GM19468 (cell line): ENCODE measurements around the gene EIPR1.
"Not testable (repeated sequence)": the region's sequence is repeated elsewhere in the genome, so short reads cannot be mapped to it uniquely, and the experiment has no call there.

Source experiments
- ATAC-seq: cut with Tn5 transposase; IDR thresholded peaks from one replicate; pipeline ENCODE4 v1.9.1; 2021; ENCODE audit warnings: mild to moderate bottlenecking, moderate library complexity, moderate number of reproducible peaks; ENCODE audit not compliant: unreplicated experiment; ENCODE audit errors: extremely low read depth

Gene EIPR1

DNA sequence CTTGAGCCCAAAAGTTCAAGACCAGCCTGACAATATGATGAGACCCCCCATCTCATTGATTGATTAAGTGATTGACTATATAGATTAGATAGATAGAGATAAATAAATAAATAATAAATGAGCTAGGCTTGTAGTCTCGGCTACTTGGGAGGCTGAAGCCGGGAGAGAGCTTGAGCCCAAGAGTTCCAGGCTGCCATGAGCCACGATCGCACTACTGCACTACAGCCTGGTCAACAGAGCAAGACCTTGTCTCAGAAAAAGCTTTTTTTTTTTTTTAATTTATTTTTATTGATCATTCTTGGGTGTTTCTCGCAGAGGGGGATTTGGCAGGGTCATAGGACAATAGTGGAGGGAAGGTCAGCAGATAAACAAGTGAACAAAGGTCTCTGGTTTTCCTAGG, 12.4 kb downstream of the EIPR1 start:
- ATAC-seq, result no peak

DNA sequence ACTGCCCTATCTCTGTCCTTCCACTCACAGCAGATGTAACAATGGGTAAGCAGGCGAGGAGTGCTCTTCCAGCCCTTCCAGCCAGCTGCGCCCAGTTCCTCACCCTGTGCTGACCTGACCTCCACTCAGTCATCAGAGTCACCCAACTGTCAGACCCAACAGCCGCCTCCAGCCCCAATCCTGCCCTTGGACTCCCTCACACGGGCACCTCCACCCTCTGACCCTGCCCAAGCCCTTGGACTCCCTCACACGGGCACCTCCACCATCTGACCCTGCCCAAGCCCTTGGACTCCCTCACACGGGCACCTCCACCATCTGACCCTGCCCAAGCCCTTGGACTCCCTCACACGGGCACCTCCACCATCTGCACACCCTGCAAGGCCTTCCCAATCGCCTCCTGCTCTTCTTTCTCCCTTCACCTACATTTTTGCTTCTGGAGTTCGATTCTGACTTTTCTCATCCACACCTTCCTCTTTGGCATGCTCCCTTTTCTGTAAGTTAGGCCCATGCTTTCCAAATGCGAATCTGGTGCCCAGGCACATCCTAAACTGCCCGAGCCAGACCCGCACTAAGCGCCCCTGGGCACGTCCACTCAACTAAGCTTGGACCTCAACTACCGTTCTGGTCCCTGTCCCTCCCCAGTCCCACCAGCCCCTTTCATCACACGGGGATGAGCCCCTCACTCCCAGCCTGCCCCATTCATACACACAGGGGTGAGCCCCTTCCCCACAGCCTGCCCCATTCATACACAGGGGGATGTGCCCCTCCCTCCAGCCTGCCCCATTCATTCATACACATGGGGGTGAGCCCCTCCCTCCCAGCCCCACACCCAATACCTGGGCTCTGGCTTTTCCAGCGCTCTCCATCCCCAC, 15.9 kb downstream of the EIPR1 start:
- no peak for ATAC-seq

DNA sequence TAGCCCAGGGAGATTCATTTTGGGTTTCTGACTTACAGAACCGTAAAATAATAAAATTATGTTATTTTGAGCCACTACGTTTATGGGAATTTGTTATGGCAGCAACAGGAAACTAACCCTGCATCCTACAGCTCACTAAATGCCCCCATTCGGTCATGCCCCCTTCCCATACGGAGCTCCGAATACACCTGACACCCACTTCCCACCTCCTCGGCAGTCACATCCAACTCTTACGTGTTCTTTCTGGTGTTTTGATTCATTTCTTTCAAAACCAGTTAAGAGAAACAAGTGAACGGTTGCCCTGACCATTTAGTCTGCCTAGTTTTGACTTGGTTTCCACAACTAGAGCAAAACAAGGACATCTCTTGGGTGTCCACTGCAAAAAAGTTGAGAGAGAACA, 19.7 kb downstream of the EIPR1 start:
- ATAC-seq, result no peak

DNA sequence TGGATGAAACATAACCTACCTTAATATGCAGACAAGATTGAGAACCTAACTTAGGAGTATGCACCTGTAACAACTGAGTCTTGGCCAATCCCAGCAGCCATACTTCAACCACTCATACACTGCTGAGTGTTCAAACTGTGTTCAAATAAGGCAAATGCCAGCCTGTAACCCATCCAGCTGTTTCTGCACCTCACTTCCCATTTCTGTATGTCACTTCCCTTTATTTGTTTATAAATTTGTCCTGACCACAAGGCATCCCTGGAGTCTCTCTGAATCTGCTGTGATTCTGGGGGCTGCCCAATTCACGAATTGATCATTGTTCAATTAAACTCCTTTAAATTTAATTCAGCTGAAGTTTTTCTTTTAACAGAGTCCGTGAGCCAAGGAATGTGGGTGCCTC, 20.2 kb downstream of the EIPR1 start:
- not testable (repeated sequence) for ATAC-seq

DNA sequence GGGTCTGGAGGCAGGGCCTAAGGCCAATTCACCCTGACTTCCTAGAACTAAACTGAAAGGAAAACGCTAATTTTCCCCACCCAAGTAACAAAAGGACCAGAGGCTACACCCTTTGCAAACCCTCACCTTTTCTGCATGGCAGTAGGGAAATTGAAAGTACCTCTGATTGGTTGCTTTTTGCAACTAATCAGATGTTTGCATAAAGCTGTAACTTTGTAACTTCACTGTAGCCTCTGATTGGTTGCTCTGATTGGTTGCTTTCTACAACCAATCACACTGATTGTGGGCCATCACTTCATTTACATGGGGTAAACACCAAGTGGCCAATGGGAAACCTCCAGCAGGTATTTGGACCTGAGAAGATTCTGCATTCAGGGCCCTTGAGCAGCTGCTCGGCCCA, 20.8 kb downstream of the EIPR1 start:
- ATAC-seq, result no peak

DNA sequence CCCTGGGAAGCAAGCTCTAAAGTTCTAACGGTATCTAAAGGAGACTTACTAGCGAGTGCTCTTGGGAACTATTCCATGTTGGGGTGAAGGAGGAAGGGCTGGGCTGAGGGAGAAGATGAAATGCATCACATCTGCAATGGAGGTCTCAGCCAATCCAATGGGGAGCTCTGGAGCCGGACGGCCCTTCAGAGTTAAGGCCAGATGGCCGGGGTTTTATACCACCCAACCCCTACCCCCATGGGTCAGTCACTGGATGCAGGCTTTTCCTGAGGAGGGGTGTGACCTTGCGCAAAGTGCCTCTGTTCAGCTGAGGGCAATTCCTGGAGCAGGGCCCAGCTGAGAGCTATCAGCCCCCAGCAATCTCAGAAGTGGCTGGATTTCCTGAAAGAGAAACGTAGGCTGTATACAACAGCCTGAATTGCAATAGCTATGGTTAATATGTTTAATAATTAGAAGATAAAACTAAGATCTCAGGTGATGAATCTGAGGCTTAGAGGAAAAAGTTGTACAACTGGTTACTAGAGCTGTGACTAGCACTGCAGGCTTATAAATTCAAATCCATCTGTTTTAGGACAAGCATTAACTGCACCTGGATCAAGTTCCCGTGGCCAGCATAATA, 21.6 kb downstream of the EIPR1 start:
- no peak for ATAC-seq

DNA sequence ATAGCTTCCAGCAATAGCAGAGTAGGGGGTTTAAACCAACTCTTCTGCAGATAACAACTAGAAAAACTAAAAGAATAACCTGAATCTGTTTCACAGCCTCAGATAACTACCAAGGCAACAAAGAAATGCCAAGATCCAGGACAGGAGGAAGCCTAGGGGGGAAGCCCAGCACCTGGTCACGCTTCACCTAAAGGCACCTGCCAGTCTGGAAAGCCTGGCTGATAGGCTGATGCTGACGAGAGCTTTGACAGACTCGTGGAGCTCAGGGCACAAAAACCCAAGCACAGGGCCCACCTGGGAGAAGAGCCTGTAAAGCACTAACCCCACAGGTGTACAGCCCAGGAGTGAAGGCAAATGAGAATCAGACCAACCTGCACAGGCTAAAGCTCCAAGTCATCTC, 22.6 kb downstream of the EIPR1 start:
- ATAC-seq, result no peak

DNA sequence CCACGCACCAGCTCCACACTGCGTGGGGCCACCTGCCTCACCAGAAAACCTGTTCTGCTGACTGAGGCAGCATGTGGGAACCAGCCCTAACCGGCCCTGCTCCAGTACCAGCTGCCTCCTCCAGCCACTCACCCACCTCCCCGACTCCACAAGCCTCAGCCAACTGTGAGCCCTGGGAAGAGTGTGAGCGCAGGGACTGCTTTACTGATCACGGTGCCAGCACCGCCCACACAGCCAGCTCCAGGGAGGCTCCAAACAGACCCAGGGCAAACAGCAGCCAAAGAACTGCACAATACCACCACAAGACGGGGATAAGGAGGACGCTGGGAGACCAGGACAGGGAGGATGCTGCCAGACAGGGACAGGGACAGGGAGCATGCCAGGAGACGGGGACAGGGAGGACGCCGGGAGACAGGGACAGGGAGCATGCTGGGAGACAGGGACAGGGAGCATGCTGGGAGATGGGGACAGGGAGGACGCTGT, 28.4 kb downstream of the EIPR1 start:
- no peak for ATAC-seq

DNA sequence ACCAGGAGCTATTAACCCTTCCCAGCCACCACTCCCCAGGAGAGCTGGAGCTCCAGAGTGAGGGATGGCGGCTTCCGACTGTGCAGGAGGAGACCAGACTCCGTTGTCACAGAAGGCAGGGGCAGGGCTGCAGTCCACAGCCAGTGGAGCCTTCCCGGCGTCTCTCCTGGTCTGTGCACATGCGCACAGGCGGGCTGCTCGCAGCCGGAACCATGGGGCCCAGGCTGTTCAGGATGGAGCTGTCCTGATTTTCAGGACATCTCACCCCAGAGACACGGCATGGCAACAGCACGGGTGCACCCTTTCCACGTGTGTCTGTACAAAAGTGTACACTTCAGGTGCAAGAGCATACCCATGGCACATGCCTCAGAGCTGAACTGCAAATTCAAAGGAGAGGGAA, 28.9 kb downstream of the EIPR1 start:
- ATAC-seq, result no peak

DNA sequence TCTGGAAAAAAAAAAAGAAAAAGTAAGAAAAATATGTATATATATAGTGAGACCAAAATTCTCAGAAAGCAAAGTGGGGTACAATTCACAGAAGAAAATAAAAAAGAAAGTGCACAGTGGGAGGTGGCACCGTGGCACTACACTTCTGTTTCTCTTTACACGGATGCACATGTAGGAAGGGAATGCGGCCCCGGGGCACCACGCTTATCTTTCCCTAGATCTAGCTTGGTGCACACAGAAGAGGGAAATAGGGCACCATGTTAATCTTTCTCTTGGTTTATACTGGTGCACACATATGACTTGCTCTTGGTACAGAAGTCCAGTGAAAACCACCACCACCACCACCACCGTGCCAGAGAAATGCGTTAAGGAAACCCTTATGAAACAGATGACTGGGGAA, 32.0 kb downstream of the EIPR1 start:
- ATAC-seq, result no peak

DNA sequence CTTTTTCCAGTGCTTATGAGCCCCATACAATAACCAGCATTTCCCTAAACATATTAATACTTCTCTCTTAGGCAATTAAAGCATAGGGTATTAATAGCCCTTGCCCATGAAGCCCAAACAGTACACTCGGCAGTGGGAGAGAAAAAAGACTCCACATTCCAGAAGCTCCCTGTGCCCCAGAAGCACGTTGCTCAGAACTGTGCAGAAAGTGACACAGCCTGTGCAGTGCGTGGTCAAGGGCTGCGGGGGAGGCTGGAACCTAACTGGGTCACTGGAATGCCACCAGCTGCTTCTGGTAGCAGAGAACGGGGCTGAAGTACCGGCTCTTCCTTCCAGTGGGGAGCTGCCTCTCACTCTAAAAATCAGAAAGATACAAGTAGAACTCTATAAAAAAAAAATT, 32.7 kb downstream of the EIPR1 start:
- ATAC-seq, result no peak

DNA sequence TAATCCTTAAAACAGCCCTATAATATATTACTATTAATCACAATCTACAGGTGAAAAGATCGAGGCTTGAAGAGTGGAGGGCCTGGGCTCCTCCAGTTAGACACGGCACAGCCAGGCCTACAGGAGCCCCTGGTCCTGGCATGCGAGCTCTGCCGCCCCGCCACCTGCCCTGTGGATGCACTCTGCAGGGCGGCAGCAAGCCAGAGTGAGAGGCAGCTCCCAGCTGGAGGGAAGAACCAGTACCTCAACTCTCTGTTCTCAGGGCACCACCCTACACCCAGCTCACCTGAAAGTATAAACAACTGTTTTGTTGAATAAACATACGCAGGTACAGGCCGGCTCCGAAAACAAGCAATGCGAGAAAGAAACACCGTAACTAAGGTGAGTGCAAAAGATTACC, 34.6 kb downstream of the EIPR1 start:
- ATAC-seq, result no peak

DNA sequence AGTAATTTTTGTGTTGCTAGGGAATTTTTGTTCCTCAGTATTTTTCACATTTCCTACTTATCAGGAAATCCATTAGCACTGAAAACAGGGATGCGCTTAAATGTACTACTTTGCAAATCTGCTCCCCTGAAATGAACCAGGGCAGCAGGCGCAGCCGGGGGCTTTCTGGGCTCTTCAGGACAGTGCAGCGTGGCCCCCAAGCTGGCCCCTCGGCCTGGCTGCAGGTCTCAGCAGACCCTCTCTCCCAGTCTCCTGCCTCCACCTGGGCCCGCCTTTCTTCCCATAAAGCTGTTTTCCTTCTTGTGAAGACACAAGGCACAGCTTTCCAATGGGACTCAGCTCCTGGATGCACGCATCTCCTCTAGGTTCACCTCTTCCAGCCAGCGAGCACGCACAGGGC, 35.3 kb downstream of the EIPR1 start:
- no peak for ATAC-seq

DNA sequence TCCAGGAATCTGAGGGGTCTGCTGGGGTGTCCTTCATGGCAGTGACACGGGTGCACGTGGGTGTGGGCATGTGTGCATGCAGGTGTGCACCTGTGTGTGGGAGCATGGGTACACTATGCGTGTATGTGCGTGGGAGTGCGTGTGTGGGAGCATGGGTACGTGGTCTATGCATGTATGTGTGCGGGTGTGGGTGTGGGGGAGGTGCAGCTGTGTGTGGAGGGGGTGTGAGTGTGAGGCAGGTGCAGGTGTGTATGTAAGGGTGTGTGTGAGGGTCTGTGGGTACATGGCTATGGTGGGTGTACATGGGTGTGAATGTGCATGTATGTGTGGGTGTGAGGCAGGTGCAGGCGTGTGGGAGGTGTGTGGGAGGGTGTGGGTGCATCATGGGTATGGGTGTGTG, 36.3 kb downstream of the EIPR1 start:
- no peak for ATAC-seq

DNA sequence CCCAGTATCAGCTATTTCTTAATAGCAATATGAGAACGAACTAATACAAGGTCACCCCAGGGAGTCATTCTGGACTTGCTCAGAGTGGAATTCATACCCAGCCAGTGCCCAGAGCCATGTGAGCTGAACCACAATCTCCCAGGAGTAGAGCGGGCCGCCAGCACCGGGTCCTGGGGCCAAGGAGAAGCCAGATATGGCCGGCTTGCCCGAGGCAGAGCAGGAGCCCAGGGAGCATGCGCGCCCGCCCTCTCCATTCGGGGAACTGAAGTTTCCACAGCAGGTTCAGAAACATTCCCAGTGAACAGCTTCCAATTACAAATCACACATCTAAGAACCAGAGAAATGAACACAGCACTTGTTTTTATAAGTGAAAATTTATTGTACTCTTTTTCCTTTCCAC, 37.5 kb downstream of the EIPR1 start:
- ATAC-seq, result no peak

DNA sequence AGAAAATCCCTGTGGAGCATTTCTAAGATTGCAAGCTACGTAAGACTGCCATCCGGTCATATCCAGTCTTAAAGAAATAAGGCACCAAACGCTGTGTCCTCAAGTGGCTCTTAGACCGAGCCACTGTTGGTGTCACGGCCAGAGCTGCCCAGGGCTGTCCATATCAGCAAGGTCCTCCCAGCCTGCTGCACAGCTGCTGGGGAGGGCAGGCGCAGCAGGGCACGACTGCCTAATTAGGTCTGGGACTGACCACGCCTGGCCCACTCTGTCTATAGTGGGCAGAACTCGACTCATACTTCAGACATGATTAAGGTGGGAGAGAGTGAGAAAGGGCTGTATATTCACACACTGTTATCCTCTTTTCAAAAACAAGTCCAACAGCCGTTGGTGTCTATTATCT, 39.3 kb downstream of the EIPR1 start:
- no peak for ATAC-seq

DNA sequence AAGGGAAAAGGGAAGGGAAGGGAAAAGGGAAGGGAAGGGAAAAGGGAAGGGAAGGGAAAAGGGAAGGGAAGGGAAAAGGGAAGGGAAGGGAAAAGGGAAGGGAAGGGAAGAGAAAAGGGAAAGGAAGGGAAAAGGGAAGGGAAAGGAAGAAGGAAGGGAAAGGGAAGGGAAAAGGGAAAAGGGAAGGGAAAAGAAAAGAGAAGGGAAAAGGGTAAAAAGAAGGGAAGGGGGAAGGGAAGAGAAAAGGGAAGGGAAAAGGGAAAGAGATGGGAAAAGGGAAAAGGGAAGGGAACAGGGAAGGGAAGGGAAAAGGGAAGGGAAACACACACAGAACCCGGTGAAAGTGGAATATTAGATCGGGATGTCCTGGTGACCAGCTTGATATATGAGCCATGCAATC, 40.8 kb downstream of the EIPR1 start:
- ATAC-seq, result no peak

DNA sequence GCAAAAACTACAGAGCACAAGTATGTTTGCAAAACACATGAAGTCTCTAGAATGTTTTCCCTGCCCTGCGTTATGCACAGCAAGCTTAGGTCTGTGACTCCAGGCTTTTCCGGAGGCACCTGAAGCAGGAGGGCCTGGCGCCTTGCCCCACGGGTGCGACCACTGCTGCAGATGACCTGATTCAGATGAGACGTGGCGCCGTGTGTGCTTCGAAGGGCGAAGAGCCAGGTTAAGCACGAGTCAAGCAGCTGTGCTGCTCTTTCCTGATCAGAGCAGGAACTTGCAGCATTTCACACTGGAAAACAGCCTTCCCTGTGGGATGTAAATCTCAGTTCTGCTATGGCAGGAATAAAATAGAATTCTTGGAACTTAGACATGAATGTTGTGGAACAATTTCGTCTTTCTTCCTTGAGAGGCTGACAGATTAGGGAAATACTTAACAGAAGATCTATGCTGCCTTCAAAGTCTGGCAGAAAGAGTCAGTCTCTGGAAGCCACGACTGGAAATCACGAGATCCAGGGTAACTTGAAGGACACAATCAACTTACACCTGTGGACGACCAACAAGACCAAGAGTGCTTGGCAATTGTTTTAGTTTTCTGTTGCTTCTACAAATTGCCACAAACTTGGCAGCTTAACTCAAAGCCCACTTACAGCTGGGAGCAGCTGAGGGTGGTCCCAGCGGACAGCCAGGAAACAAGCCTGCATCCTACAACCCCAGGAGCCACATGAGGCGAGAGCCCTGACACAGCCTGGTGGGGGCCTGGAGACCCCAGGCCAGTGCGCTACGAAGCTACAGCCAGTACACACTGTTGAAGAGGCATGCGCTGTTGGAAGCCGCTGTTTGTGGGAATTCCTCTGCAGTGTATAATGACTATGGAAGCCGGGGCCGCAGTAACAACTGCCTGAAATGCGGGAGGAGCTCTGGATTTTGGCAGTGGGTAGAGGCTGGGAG, 42.9 kb downstream of the EIPR1 start:
- no peak for ATAC-seq

DNA sequence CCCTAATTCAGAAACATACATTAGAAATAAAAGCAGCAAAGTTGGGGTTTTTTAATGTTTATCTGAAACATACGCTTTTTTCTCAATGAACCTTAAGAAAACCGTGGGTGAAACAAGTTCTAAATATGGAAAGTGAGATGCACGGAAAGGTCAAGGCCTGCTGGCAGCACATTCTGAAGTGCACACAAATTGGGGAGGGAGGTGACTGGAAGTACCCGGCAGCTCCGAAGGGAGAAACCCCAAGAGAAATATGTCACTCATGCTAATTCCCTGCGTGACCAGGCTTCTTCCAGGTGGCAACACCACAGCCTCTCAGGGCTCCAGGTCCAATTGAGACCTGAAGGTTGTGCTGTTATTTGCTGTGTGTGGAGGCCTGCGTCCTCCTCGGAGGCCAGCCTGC, 45.5 kb downstream of the EIPR1 start:
- ATAC-seq, result no peak

DNA sequence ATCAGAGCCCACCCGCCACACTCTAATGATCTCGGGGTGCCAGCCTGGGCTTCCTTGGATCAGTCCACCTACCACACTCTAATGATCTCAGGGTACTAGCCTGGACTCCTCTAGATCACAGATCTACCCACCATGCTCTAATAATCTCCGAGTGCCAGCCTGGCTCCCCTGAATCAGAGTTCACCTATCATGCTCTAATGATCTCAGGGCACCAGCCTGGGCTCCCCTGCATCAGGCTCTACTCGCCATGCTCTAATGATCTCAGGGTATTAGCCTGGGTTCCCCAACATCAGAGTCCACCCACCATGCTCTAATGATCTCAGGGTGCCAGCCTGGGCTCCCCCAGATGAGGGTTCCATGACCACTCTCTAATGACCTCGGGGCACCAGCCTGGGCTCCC, 48.1 kb downstream of the EIPR1 start:
- ATAC-seq, result no peak

DNA sequence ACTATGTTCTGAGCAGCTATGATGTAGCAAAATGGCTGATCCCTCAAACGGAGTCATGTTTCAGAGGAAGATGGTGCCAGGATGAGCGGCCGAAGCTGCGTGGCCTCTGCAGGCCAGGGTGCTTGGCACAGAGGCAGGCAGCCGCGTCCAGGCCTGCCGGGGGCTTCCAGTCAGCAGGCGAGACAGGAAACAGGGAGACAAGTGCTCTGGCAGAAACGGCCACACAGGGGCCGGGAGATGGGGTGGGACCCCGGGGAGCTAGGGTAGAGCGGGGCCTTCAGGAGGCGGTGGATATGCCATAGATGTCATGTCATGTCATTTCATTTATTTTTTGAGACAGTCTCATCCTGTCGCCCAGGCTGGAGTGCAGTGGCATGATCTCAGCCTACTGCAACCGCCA, 50.7 kb downstream of the EIPR1 start:
- ATAC-seq, result no peak
